HG03354 (cell line): Measurements from ENCODE around the gene FANCC.

Source experiments
- ATAC-seq: cut with Tn5 transposase; IDR thresholded peaks from one replicate; pipeline ENCODE4 v1.9.1; 2021; ENCODE audit warnings: mild to moderate bottlenecking; ENCODE audit not compliant: unreplicated experiment, poor library complexity, severe bottlenecking

FANCC gene

GRCh38 chr9:95058795-95059386 is 258.6 kb downstream of the FANCC start:
- no peak for ATAC-seq

- no peak for ATAC-seq
Observed at GRCh38 chr9:95058121-95058785, 259.3 kb downstream of the FANCC start.

- no peak for ATAC-seq
Observed at GRCh38 chr9:95057101-95057500, 260.4 kb downstream of the FANCC start.

GRCh38 chr9:95055851-95056551 is 261.5 kb downstream of the FANCC start:
- no peak for ATAC-seq

- ATAC-seq: no peak
Observed at GRCh38 chr9:95055334-95055850, 262.1 kb downstream of the FANCC start.

GRCh38 chr9:95053611-95054570 is 263.6 kb downstream of the FANCC start:
- no peak for ATAC-seq

- no peak for ATAC-seq
Observed at GRCh38 chr9:95049761-95050160, 267.7 kb downstream of the FANCC start.
